Activated B cell treated with CpG ODN at 0.5 μM for 24 hours (primary cell): ENCODE data around the gene UNC93B1. TPM values are rescaled to one million over a fixed set of nuclear protein-coding genes. Genes with fewer than 3 reads are reported as not detected.

Source experiments
- ATAC-seq: fragments of 200-7000 bp; cut with Tn5 transposase; one replicate; pipeline ENCODE4 v1.10.0; 2021; ENCODE audit warnings: low read depth, mild to moderate bottlenecking, moderate library complexity
- CTCF ChIA-PET: fragments of 350-600 bp; sonication (Branson Sonifier 250); formaldehyde crosslinking; loops from one replicate; lab custom pipeline; 2021; ENCODE audit warnings: antibody characterized with exemption; lab: Charles Lee
- POLR2A ChIA-PET: fragments of 350-600 bp; sonication (Branson Sonifier 250); formaldehyde crosslinking; loops from one replicate; lab custom pipeline; 2021; ENCODE audit warnings: antibody characterized with exemption; lab: Charles Lee
- DNase-seq: peaks from one replicate; pipeline ENCODE4 v3.0.0; 2022
- H3K27ac Mint-ChIP-seq: one replicate; pipeline ENCODE4 v1.8.0; 2020; ENCODE audit warnings: mixed read lengths
- H3K27me3 Mint-ChIP-seq: one replicate; pipeline ENCODE4 v1.8.0; 2021; ENCODE audit warnings: mixed read lengths
- H3K36me3 Mint-ChIP-seq: one replicate; pipeline ENCODE4 v1.8.0; 2021; ENCODE audit warnings: low read depth, mixed read lengths
- H3K4me1 Mint-ChIP-seq: one replicate; pipeline ENCODE4 v1.8.0; 2021; ENCODE audit warnings: mixed read lengths
- H3K4me3 Mint-ChIP-seq: one replicate; pipeline ENCODE4 v1.8.0; 2020; ENCODE audit warnings: mild to moderate bottlenecking, mixed read lengths
- H3K9me3 Mint-ChIP-seq: one replicate; pipeline ENCODE4 v1.8.0; 2020; ENCODE audit warnings: mixed read lengths
- CTCF ChIP-seq: fragments of 200-600 bp; IDR thresholded peaks from one replicate; pipeline ENCODE4 v1.8.0; 2022; ENCODE audit warnings: antibody characterized with exemption, mild to moderate bottlenecking
- intact Hi-C: fragments of 100-400 bp; cut with micrococcal nuclease; formaldehyde crosslinking; loops from one replicate; pipeline ENCODE4 v1.15.1; 2024
- total RNA-seq: library from RNA; stranded (reverse); gene quantifications from 2 replicates; pipeline ENCODE4 v1.2.3, GENCODE V29; 2022

The UNC93B1 gene
- total RNA-seq, 1 donor from 2014 or later: 133 TPM

- POLR2A ChIA-PET: no interaction called here
- CTCF ChIA-PET: no interaction called here
- Mint-ChIP-seq H3K9me3 (no peaks in the 10 kb centered on the region), H3K4me1 (peaks cover 16% of the 10 kb centered on the region), H3K27me3 (no peaks in the 10 kb centered on the region), H3K4me3 (no peak overlapping the region), H3K36me3 (no peaks in the 10 kb centered on the region), H3K27ac (no peak overlapping the region)
- DNase-seq (no peak), ATAC-seq (no peak)
- no peak for TF ChIP-seq CTCF
- intact Hi-C loops: no loop called here
Observed at GRCh38 chr11:68014947-68015447, 11.1 kb upstream of the UNC93B1 start.

GRCh38 chr11:68014157-68014946 lies 10.5 kb upstream of the UNC93B1 start:
- ChIA-PET POLR2A (no interaction called here), CTCF (no interaction called here)
- TF ChIP-seq CTCF: no peak
- ATAC-seq: no peak
- intact Hi-C loops: no loop called here
- Mint-ChIP-seq H3K27me3 (no peaks in the 10 kb centered on the region), H3K4me3 (no peak overlapping the region), H3K27ac (no peak overlapping the region), H3K9me3 (no peaks in the 10 kb centered on the region), H3K36me3 (no peaks in the 10 kb centered on the region), H3K4me1 (peaks cover 23% of the 10 kb centered on the region)
- no peak for DNase-seq

GRCh38 chr11:68013611-68014156 lies 9.8 kb upstream of the UNC93B1 start:
- no peaks in the 10 kb centered on the region for H3K9me3 Mint-ChIP-seq
- no peak for TF ChIP-seq CTCF
- DNase-seq (no peak), ATAC-seq (no peak)
- intact Hi-C loops: no loop called here
- no peak overlapping the region for H3K27ac Mint-ChIP-seq
- ChIA-PET CTCF (no interaction called here), POLR2A (no interaction called here)
- H3K4me1 Mint-ChIP-seq: peaks cover 29% of the 10 kb centered on the region
- H3K4me3 Mint-ChIP-seq: no peak overlapping the region
- no peaks in the 10 kb centered on the region for H3K36me3 Mint-ChIP-seq
- H3K27me3 Mint-ChIP-seq: no peaks in the 10 kb centered on the region

GRCh38 chr11:68012843-68013610 lies 9.1 kb upstream of the UNC93B1 start:
- TF ChIP-seq CTCF: no peak
- ChIA-PET POLR2A (interaction anchor here (1.1 kb wide), 1 partner anchor 25 kb away, joined by 3 read pairs; no protein-coding TSS in a partner anchor), CTCF (no interaction called here)
- H3K4me3 Mint-ChIP-seq: no peak overlapping the region
- no peak overlapping the region for H3K27ac Mint-ChIP-seq
- H3K27me3 Mint-ChIP-seq: no peaks in the 10 kb centered on the region
- no peaks in the 10 kb centered on the region for H3K36me3 Mint-ChIP-seq
- H3K4me1 Mint-ChIP-seq: peaks cover 35% of the 10 kb centered on the region
- DNase-seq: no peak
- H3K9me3 Mint-ChIP-seq: no peaks in the 10 kb centered on the region
- intact Hi-C loops: no loop called here
- no peak for ATAC-seq
